HepG2 (cell line): Measurements from ENCODE around the gene RNH1. TPM values are rescaled to one million over a fixed set of nuclear protein-coding genes. Genes with fewer than 3 reads are reported as not detected.

Source experiments
- CCDC6 ChIP-seq: sonication (generic); formaldehyde crosslinking; IDR thresholded peaks from 2 replicates; pipeline ENCODE4 v1.8.1; 2022; ENCODE audit warnings: mild to moderate bottlenecking, missing genetic modification reagents, moderate library complexity
- CSRNP2 ChIP-seq: sonication (generic); formaldehyde crosslinking; conservative IDR thresholded peaks from 2 replicates; pipeline ENCODE4 v1.8.0; 2022; ENCODE audit warnings: low read depth, missing genetic modification reagents
- FIP1L1 ChIP-seq: fragments of 200-400 bp; formaldehyde crosslinking; IDR thresholded peaks from 2 replicates; pipeline ENCODE4 v1.6.1; 2018; ENCODE audit warnings: low read depth, mild to moderate bottlenecking, low read length, moderate library complexity, borderline replicate concordance; ENCODE audit not compliant: insufficient read depth
- FOXP4 ChIP-seq: sonication (generic); formaldehyde crosslinking; IDR thresholded peaks from 2 replicates; pipeline ENCODE4 v1.4.0; 2020; ENCODE audit warnings: missing genetic modification reagents
- GMEB2 ChIP-seq: IDR thresholded peaks from 2 replicates; pipeline ENCODE4 v1.6.1; 2016; ENCODE audit warnings: missing biosample characterization, missing genetic modification reagents, low read depth
- IKZF1 ChIP-seq: fragments of 450-650 bp; IDR thresholded peaks from 2 replicates; pipeline ENCODE4 v1.7.1; 2016
- JARID2 ChIP-seq: sonication (generic); formaldehyde crosslinking; IDR thresholded peaks from 2 replicates; pipeline ENCODE4 v1.8.1; 2023; ENCODE audit warnings: missing genetic modification reagents, inconsistent platforms; ENCODE audit not compliant: insufficient replicate concordance
- KMT2A ChIP-seq: sonication (generic); formaldehyde crosslinking; IDR thresholded peaks from 2 replicates; pipeline ENCODE4 v1.4.0; 2020; ENCODE audit warnings: missing genetic modification reagents
- MLXIP ChIP-seq: sonication (generic); formaldehyde crosslinking; IDR thresholded peaks from 2 replicates; pipeline ENCODE4 v1.9.0; 2021; ENCODE audit warnings: missing genetic modification reagents, borderline replicate concordance
- RFXANK ChIP-seq: IDR thresholded peaks from 2 replicates; pipeline ENCODE4 v1.6.1; 2016
- SAFB2 ChIP-seq: sonication (generic); formaldehyde crosslinking; IDR thresholded peaks from 2 replicates; pipeline ENCODE4 v1.5.1; 2020; ENCODE audit warnings: missing genetic modification reagents, low read depth, mild to moderate bottlenecking, borderline replicate concordance
- ZNF569 ChIP-seq: sonication (generic); formaldehyde crosslinking; IDR thresholded peaks from 2 replicates; pipeline ENCODE4 v1.5.0; 2020; ENCODE audit warnings: mild to moderate bottlenecking, missing genetic modification reagents, moderate library complexity, borderline replicate concordance
- ZNF772 ChIP-seq: sonication (generic); formaldehyde crosslinking; IDR thresholded peaks from 2 replicates; pipeline ENCODE4 v1.5.0; 2020; ENCODE audit warnings: mild to moderate bottlenecking, missing genetic modification reagents
- ZNF775 ChIP-seq: sonication (generic); formaldehyde crosslinking; IDR thresholded peaks from 2 replicates; pipeline ENCODE4 v1.4.0; 2020; ENCODE audit warnings: missing genetic modification reagents, mild to moderate bottlenecking, moderate library complexity, borderline replicate concordance
- ZNF800 ChIP-seq: sonication (generic); formaldehyde crosslinking; IDR thresholded peaks from 2 replicates; pipeline ENCODE4 v1.4.0; 2020; ENCODE audit warnings: missing genetic modification reagents
- ZNF816 ChIP-seq: sonication (generic); formaldehyde crosslinking; IDR thresholded peaks from 2 replicates; pipeline ENCODE4 v1.8.0; 2022; ENCODE audit warnings: missing genetic modification reagents, mild to moderate bottlenecking, borderline replicate concordance
- polyA plus RNA-seq, 8 experiments: library from polyadenylated mRNA; depleted of rRNA in 3 of 8; stranded (reverse) in 7 of 8; unstranded in 1 of 8; fragments of >200 nt; fragmentation: Illumina TruSeq in 4 of 8; extraction: Trizol in 4 of 8; gene quantifications; 2 replicates each; pipeline versions ENCODE4 v1.2.1 to v1.2.3, GENCODE V29; 2011 to 2016; ENCODE audit warnings: low read depth in 4 of 8, missing spikeins in 1 of 8, mixed read lengths in 1 of 8; ENCODE audit not compliant: insufficient read depth in 1 of 8
- total RNA-seq, 5 experiments: library from RNA; depleted of rRNA; stranded (reverse); fragments of >200 nt; fragmentation: Illumina TruSeq; extraction: Trizol; gene quantifications; 2 replicates each; pipeline ENCODE4 v1.2.3, GENCODE V29; 2016; ENCODE audit warnings: low read depth in 1 of 5

RNH1 gene
- total and polyA plus RNA-seq, 2 of the 13 experiments (the other 11 are each of a cell fraction or from before 2014, with no cell fraction given): 36.0 to 74.1 TPM

- TF ChIP-seq ZNF569 (no peak), JARID2 (CRISPR knock-in tag) (peak; percentile 21), ZNF772 (CRISPR knock-in tag) (no peak), MLXIP (CRISPR knock-in tag) (no peak), ZNF775 (CRISPR knock-in tag) (no peak), CCDC6 (CRISPR knock-in tag) (no peak), FIP1L1 (no peak), CSRNP2 (CRISPR knock-in tag) (no peak), GMEB2 (no peak), ZNF816 (CRISPR knock-in tag) (no peak), KMT2A (CRISPR knock-in tag) (0 out of 2 replicates have a peak, but pooled peaks have one; percentile 38), ZNF800 (no peak), RFXANK (no peak), SAFB2 (CRISPR knock-in tag) (no peak), IKZF1 (no peak), FOXP4 (no peak)
Measured at GRCh38 chr11:536841-537621, 30.0 kb upstream of the RNH1 start, which contains the start of gene LRRC56 (continued).
